ENCODE results near the gene SDR42E1. TPM values are rescaled to one million over a fixed set of nuclear protein-coding genes. Genes with fewer than 3 reads are reported as not detected.

SDR42E1 gene
- total and polyA plus RNA-seq, 9 of the 15 experiments (the other 6 are each of a cell fraction or from before 2014, with no cell fraction given): 0.13 to 1.3 (median 0.42) TPM

GRCh38 chr16:81996664-81997509 lies 14.4 kb downstream of the SDR42E1 start (continued):
- no peak for TF ChIP-seq ZNF740 (CRISPR knock-in tag; IDR thresholded peaks at IDR 0.05)
- no peak for TF ChIP-seq ZNF740 (tag; IDR thresholded peaks at IDR 0.05)
- 0 out of 2 replicates have a peak, but pooled peaks have one; percentile 16 for TF ChIP-seq JUNB (CRISPR knock-in tag; conservative IDR thresholded peaks at IDR 0.05)
- TF ChIP-seq RBM14 (IDR thresholded peaks at IDR 0.05; ENCODE audit: borderline replicate concordance, insufficient read depth, low read depth, low read length): no peak
- TF ChIP-seq POLR3G (IDR thresholded peaks at IDR 0.05; ENCODE audit: extremely low read depth, insufficient read length, insufficient replicate concordance): no peak
- TF ChIP-seq DEAF1 (CRISPR knock-in tag; IDR thresholded peaks at IDR 0.05): no peak
- TF ChIP-seq NFRKB (IDR thresholded peaks at IDR 0.05; ENCODE audit: low read depth): no peak
- TF ChIP-seq POLR2AphosphoS2 (IDR thresholded peaks at IDR 0.05; ENCODE audit: low read length): no peak
- no peak for TF ChIP-seq RBM34 (IDR thresholded peaks at IDR 0.05; ENCODE audit: borderline replicate concordance, insufficient read depth, low read length)
- no peak for TF ChIP-seq FOXP4 (CRISPR knock-in tag; IDR thresholded peaks at IDR 0.05; ENCODE audit: borderline replicate concordance)
- TF ChIP-seq FOSL1 (tag; conservative IDR thresholded peaks at IDR 0.05): peak; percentile 86
- TF ChIP-seq ZNF584 (CRISPR knock-in tag; IDR thresholded peaks at IDR 0.05; ENCODE audit: low read depth): no peak
- peak; percentile 28 to 56 (median 37); a peak in 4 of 6 replicates for TF ChIP-seq CTCF (IDR thresholded peaks at IDR 0.05 in 2 of 3, conservative IDR thresholded peaks at IDR 0.05 in 1 of 3; ENCODE audit: insufficient read depth in 2 of 3, low read depth in 1 of 3, low read length in 3 of 3)
- no peak for TF ChIP-seq CREB3 (tag; conservative IDR thresholded peaks at IDR 0.05; ENCODE audit: low read depth)
- no peak for TF ChIP-seq ELF2 (CRISPR knock-in tag; IDR thresholded peaks at IDR 0.05)
- TF ChIP-seq ETV6 (IDR thresholded peaks at IDR 0.05; ENCODE audit: borderline replicate concordance in 1 of 2, low read depth in 2 of 2, low read length in 1 of 2): no peak
- TF ChIP-seq ETV6 (CRISPR knock-in tag; IDR thresholded peaks at IDR 0.05; ENCODE audit: borderline replicate concordance): no peak
